ENCODE data around the gene BMPR2. TPM values are rescaled to one million over a fixed set of nuclear protein-coding genes. Genes with fewer than 3 reads are reported as not detected.
"Not testable (repeated sequence)": the region's sequence is repeated elsewhere in the genome, so short reads cannot be mapped to it uniquely, and the experiment has no call there.

Gene BMPR2
- total and polyA plus RNA-seq, 2 experiments from 2014 or later: 12.5 to 42.2 TPM

DNA sequence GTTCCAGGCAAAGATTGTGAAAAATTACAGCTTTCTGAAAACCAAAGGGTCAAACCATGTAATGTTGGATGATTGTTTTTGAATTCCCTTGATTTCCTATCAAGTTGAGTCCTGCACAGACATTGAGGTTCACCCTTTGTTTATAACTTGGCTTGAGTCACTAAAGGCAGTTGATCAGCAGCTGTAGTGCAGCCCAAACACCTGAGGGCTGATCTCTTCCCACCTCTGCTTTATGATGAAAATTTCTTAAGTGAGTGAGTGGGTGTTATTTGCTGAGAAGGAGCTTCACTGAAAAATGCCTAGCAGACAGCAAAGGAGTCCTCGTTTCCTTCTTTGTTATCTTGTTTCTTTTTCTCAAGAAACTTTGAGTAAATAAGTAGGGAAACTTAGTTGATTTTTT is 31.9 kb upstream of the BMPR2 start:
- no peaks in the 10 kb centered on the region for H4K20me1 ChIP-seq (ENCODE audit: insufficient read depth, poor library complexity, severe bottlenecking)
- no peaks in the 10 kb centered on the region for H3K27me3 ChIP-seq
- no peaks in the 10 kb centered on the region for H3K9me3 ChIP-seq (ENCODE audit: low read depth)
- TF ChIP-seq EZH2 (IDR thresholded peaks at IDR 0.05; ENCODE audit: borderline replicate concordance): no peak
- H3K27ac ChIP-seq: no peak overlapping the region
- H3K9me2 ChIP-seq (replicated peaks; ENCODE audit: insufficient read depth): no peaks in the 10 kb centered on the region
- DNase-seq (ENCODE audit: low spot score): no peak
- no peaks in the 10 kb centered on the region for H3K36me3 ChIP-seq (replicated peaks; ENCODE audit: insufficient read depth, low read depth)
- whole genome bisulfite sequencing (ENCODE audit: low lambda C conversion rate, missing lambda C conversion rate): 54% methylated on average over 1 of the region's 1 CpG
- H3K4me2 ChIP-seq: no peak overlapping the region
- H3K4me1 ChIP-seq (ENCODE audit: insufficient read depth): no peaks in the 10 kb centered on the region
- no peak overlapping the region for H2AFZ ChIP-seq
- H3K79me2 ChIP-seq: no peaks in the 10 kb centered on the region
- H3K4me3 ChIP-seq: no peak overlapping the region

DNA sequence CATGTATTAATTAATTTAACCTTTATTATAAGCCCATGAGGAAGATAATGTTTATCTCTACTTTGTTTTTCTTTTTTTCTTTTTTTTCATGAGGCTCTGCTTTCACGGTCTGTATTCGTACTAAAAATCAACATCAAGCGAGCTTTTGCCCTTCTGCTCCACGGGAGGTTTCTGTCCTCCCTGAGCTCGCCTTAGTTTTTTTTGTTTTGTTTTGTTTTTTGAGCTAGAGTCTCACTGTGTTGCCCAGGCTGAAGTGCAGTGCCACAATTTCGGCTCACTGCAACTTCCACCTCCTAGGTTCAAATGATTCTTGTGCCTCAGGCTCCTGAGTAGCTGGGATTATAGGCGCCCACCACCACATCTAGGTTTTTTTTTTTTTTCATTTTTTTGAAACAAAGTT is 29.9 kb upstream of the BMPR2 start:
- Histone ChIP-seq H4K20me1 (ENCODE audit: insufficient read depth, poor library complexity, severe bottlenecking) (no peaks in the 10 kb centered on the region), H3K79me2 (no peaks in the 10 kb centered on the region), H3K4me1 (ENCODE audit: insufficient read depth) (no peaks in the 10 kb centered on the region), H3K9me3 (ENCODE audit: low read depth) (no peaks in the 10 kb centered on the region), H3K27me3 (no peaks in the 10 kb centered on the region), H3K27ac (no peak overlapping the region), H3K9me2 (replicated peaks; ENCODE audit: insufficient read depth) (no peaks in the 10 kb centered on the region), H3K36me3 (replicated peaks; ENCODE audit: insufficient read depth, low read depth) (no peaks in the 10 kb centered on the region), H3K4me3 (no peak overlapping the region), H2AFZ (no peak overlapping the region), H3K4me2 (no peak overlapping the region)
- TF ChIP-seq EZH2phosphoT487 (IDR thresholded peaks at IDR 0.05; ENCODE audit: low read depth, severe bottlenecking, unreplicated experiment) (no peak), EZH2 (IDR thresholded peaks at IDR 0.05; ENCODE audit: borderline replicate concordance) (no peak)
- TF ChIP-seq, protein P1, sequence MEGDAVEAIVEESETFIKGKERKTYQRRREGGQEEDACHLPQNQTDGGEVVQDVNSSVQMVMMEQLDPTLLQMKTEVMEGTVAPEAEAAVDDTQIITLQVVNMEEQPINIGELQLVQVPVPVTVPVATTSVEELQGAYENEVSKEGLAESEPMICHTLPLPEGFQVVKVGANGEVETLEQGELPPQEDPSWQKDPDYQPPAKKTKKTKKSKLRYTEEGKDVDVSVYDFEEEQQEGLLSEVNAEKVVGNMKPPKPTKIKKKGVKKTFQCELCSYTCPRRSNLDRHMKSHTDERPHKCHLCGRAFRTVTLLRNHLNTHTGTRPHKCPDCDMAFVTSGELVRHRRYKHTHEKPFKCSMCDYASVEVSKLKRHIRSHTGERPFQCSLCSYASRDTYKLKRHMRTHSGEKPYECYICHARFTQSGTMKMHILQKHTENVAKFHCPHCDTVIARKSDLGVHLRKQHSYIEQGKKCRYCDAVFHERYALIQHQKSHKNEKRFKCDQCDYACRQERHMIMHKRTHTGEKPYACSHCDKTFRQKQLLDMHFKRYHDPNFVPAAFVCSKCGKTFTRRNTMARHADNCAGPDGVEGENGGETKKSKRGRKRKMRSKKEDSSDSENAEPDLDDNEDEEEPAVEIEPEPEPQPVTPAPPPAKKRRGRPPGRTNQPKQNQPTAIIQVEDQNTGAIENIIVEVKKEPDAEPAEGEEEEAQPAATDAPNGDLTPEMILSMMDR (IDR thresholded peaks at IDR 0.05; ENCODE audit: poor library complexity): no peak
- no peak for DNase-seq (ENCODE audit: low spot score)
- WGBS (ENCODE audit: low lambda C conversion rate, missing lambda C conversion rate): 90% methylated on average over 7 of the region's 7 CpGs

DNA sequence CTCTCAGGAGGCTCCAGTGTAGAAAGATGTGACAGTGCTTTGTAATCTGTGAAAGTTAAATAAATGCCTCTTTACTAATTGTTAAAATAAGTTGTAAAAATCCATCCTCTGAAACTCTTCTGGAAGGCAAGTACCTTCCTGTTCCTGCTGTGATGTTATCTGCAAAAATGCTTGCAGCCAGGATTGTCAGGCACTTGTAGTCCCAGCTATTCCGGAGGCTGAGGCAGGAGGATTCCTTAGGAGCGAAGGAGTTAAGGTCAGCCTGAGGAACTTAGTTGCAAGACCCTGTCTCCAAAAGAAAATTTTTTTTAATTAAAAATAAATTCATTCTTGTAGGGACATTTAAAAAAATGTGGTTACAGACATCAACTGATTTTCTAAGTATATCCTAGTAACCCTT is 22.7 kb upstream of the BMPR2 start:
- H3K4me1 ChIP-seq (ENCODE audit: insufficient read depth): no peaks in the 10 kb centered on the region
- no peak overlapping the region for H2AFZ ChIP-seq
- TF ChIP-seq EZH2 (IDR thresholded peaks at IDR 0.05; ENCODE audit: borderline replicate concordance) (no peak), EZH2phosphoT487 (IDR thresholded peaks at IDR 0.05; ENCODE audit: low read depth, severe bottlenecking, unreplicated experiment) (no peak)
- TF ChIP-seq, protein P1 (IDR thresholded peaks at IDR 0.05; ENCODE audit: poor library complexity): no peak
- H3K4me2 ChIP-seq: no peak overlapping the region
- no peak overlapping the region for H3K4me3 ChIP-seq
- H3K27ac ChIP-seq: no peak overlapping the region
- H4K20me1 ChIP-seq (ENCODE audit: insufficient read depth, poor library complexity, severe bottlenecking): no peaks in the 10 kb centered on the region
- H3K9me3 ChIP-seq (ENCODE audit: low read depth): no peaks in the 10 kb centered on the region
- no peaks in the 10 kb centered on the region for H3K27me3 ChIP-seq
- DNase-seq (ENCODE audit: low spot score): no peak
- no peaks in the 10 kb centered on the region for H3K36me3 ChIP-seq (replicated peaks; ENCODE audit: insufficient read depth, low read depth)
- H3K79me2 ChIP-seq: no peaks in the 10 kb centered on the region
- H3K9me2 ChIP-seq (replicated peaks; ENCODE audit: insufficient read depth): no peaks in the 10 kb centered on the region
- 81% methylated on average over 2 of the region's 2 CpGs for WGBS (ENCODE audit: low lambda C conversion rate, missing lambda C conversion rate)

DNA sequence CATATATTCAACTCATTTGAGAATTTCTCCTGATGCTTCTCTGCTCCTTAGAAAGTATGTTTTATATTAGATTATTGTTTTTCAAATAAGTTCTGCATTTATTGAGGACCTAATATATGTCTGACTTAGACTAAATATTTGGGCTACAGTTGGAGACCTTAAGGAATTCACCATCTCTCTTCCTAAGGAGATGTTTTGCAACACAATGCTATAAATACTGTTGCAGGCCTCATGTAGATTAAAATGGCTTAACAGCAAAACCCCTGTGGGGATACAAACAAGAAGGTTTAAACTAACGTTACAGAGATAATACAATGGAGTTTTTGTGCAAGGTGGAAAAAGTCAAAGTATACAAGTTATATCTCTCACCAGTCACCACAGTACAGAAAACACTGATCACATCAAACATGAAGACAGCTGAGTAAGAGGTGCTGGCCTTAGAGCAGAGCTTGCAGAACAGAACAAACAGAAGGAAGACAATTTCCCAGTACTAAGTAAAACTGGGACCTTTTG is 20.1 kb upstream of the BMPR2 start:
- no peak for DNase-seq (ENCODE audit: low spot score)
- Histone ChIP-seq H3K4me1 (ENCODE audit: insufficient read depth) (no peaks in the 10 kb centered on the region), H3K4me3 (no peak overlapping the region), H3K9me2 (replicated peaks; ENCODE audit: insufficient read depth) (no peaks in the 10 kb centered on the region), H3K27me3 (no peaks in the 10 kb centered on the region), H3K4me2 (no peak overlapping the region), H2AFZ (no peak overlapping the region), H4K20me1 (ENCODE audit: insufficient read depth, poor library complexity, severe bottlenecking) (no peaks in the 10 kb centered on the region), H3K36me3 (replicated peaks; ENCODE audit: insufficient read depth, low read depth) (no peaks in the 10 kb centered on the region), H3K27ac (no peak overlapping the region), H3K9me3 (ENCODE audit: low read depth) (no peaks in the 10 kb centered on the region), H3K79me2 (no peaks in the 10 kb centered on the region)
- no peak for TF ChIP-seq EZH2 (IDR thresholded peaks at IDR 0.05; ENCODE audit: borderline replicate concordance)
- TF ChIP-seq, protein P1 (IDR thresholded peaks at IDR 0.05; ENCODE audit: poor library complexity): no peak
- TF ChIP-seq EZH2phosphoT487 (IDR thresholded peaks at IDR 0.05; ENCODE audit: low read depth, severe bottlenecking, unreplicated experiment): no peak
- 17% methylated on average over 1 of the region's 1 CpG for WGBS (ENCODE audit: low lambda C conversion rate, missing lambda C conversion rate)

DNA sequence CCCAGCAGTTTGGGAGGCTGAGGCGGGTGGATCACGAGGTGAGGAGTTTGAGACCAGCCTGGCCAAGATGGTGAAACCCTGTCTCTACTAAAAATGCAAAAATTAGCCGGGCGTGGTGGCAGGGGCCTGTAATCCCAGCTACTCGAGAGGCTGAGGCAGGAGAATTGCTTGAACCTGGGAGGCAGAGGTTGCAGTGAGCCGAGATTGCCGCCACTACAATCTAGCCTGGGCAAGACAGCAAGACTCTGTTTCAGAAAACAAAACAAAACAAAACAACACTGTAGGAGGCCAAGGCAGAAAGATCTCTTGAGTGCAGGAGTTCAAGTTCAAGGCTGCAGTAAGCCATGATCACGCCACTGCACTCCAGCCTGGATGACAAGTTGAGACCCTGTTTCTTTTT is 17.2 kb upstream of the BMPR2 start:
- H3K4me3 ChIP-seq; H3K27me3 ChIP-seq; H3K4me2 ChIP-seq; H3K4me1 ChIP-seq (ENCODE audit: insufficient read depth); H3K79me2 ChIP-seq; H2AFZ ChIP-seq; H4K20me1 ChIP-seq (ENCODE audit: insufficient read depth, poor library complexity, severe bottlenecking); H3K9me3 ChIP-seq (ENCODE audit: low read depth); DNase-seq (ENCODE audit: low spot score); H3K36me3 ChIP-seq (replicated peaks; ENCODE audit: insufficient read depth, low read depth); H3K27ac ChIP-seq; H3K9me2 ChIP-seq (replicated peaks; ENCODE audit: insufficient read depth): not testable (repeated sequence)
- 98% methylated on average over 8 of the region's 8 CpGs for WGBS (ENCODE audit: low lambda C conversion rate, missing lambda C conversion rate)

All from hepatocyte (in vitro differentiated cells).